NCI-H1417 treated with DMSO at 0.1 percent for 48 hours (cell line): ENCODE measurements around the gene CNNM4.

Experiments
- DNase-seq: peaks from one replicate; lab custom pipeline; 2025; lab: John Stamatoyannopoulos, UW

The CNNM4 gene

GRCh38 chr2:96759548-96759947 lies 1.2 kb upstream of the CNNM4 start:
- DNase-seq = no peak

GRCh38 chr2:96760986-96761832 lies 507 bp downstream of the CNNM4 start:
- DNase-seq = no peak

- no peak for DNase-seq
These were observed 2.0 kb downstream of the CNNM4 start for GRCh38 chr2:96762529-96763311.

GRCh38 chr2:96763511-96764252 lies 3.0 kb downstream of the CNNM4 start:
- no peak for DNase-seq

- DNase-seq = no peak
These were observed 3.5 kb downstream of the CNNM4 start for GRCh38 chr2:96764253-96764637.

GRCh38 chr2:96767135-96767871 lies 6.6 kb downstream of the CNNM4 start:
- no peak for DNase-seq

GRCh38 chr2:96768083-96768561 lies 7.4 kb downstream of the CNNM4 start:
- DNase-seq = no peak

GRCh38 chr2:96769814-96770213 lies 9.1 kb downstream of the CNNM4 start:
- no peak for DNase-seq

GRCh38 chr2:96770442-96771202 lies 9.9 kb downstream of the CNNM4 start:
- no peak for DNase-seq

- DNase-seq = no peak
These were observed 11.3 kb downstream of the CNNM4 start for GRCh38 chr2:96771796-96772618.

- no peak for DNase-seq
These were observed 12.4 kb downstream of the CNNM4 start for GRCh38 chr2:96772903-96773671.

GRCh38 chr2:96773922-96774321 lies 13.2 kb downstream of the CNNM4 start:
- DNase-seq = no peak

GRCh38 chr2:96775160-96775559 lies 14.5 kb downstream of the CNNM4 start:
- DNase-seq = no peak

GRCh38 chr2:96783388-96783787 lies 22.7 kb downstream of the CNNM4 start:
- DNase-seq = no peak

- no peak for DNase-seq
These were observed 26.7 kb downstream of the CNNM4 start for GRCh38 chr2:96787411-96787810.

- no peak for DNase-seq
These were observed 27.9 kb downstream of the CNNM4 start for GRCh38 chr2:96788442-96789244.

GRCh38 chr2:96789245-96789617 lies 28.5 kb downstream of the CNNM4 start:
- no peak for DNase-seq
